Fibroblast of skin of right quadriceps (primary cell): Measurements from ENCODE around the gene GCSH.

Source experiments
- DNase-seq: peaks from one replicate; pipeline ENCODE4 v3.0.0-alpha.2; 2013

The GCSH gene

DNA sequence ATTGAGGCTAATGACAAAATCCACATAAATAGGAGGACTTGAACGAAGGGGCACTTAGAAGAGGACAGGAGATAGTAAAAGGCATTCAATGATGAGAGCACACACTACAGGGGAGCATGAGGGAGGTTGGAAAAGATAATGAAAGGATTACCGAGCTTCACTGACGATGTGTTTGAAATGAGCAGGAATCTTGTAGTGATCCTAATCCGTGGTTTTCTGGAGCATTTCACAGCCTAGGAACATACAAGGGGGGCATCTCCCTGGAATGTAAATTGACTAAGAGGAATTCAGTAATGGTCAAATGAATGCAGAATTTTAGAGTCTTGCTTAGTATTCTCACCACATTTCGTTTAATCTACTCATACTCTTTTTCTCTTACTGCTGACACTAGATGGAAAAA, 55.4 kb downstream of the GCSH start:
- peak; percentile 67 for DNase-seq

DNA sequence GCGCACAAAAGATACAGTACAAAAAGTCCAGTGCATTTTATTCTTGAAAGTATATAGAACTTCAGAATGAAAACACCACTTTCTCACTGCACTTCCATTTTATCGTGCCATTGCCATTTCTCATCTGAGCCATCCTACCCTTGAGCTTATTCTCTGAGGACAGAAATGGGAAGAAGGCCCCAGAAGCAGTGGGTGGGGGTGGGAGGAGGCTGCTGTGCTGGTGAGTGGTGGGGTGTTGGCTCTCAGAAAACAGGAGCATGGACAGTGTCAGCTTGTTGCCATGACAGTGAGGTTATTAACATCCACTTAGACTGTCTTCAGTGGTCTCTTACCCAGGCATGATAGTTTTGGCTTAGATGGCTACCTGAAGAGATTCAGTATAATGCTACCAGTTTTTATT, 56.1 kb downstream of the GCSH start:
- DNase-seq, result no peak

DNA sequence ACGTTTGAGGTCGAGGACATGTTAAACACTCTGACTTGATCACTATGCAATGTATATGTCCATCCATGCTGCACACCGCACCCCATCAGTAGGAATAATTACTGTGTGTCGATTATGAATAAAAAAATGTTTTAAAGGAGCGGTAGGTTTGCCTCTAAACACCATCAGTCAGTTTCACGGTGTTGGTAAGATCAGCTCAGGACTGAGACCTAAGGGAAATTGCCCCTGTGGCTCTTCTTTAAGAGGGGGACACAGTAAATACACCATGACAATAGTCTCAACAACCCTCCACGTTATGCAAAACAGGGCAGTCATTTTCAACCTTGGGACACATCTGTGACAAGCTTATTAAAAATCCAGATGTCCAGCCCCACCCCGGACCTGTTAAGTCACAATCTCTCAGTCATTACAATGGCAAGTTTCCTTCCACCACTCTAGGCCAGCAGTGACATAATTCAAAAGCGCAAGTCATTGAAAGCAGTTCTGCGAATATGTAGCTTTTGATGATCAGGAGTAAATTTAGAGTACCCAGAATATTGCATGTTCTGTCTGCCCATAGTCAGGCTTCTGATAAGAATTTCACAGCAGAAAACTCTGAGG, 59.3 kb downstream of the GCSH start:
- DNase-seq, result no peak

DNA sequence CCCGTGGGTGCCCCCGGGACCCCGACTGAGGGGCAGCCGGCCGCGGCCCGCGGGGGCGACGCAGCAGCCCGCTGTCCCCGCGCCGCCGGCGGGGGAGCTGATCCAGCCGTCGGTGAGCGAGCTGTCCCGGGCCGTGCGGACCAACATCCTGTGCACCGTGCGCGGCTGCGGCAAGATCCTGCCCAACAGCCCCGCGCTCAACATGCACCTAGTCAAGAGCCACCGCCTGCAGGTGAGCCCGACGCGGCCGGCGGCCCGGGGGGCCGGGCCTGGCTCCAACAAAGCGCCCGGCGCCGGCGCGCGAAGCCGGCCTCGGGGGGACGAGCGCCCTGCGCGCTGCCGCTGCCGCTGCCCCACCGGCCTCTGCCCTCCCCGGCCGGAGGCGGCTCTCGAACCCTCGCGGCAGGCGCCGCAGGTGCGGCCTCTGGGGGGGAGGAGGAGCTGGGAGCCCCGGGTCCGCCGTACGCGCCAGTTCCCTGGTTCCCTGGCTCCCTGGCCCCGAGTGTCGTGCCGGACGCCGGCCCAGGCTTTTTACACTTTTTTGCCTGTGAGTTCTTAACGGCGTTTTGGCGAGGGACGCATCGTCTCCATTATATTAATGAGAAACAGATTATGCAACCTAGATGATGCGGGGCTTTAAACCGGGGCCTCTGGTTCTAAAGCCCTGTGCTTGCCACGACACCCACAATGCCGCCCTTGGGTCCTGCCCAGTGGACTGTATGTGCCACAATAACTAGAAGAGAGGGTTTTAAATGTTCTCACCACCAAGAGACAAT, 60.0 kb downstream of the GCSH start:
- peak; percentile 9 for DNase-seq

DNA sequence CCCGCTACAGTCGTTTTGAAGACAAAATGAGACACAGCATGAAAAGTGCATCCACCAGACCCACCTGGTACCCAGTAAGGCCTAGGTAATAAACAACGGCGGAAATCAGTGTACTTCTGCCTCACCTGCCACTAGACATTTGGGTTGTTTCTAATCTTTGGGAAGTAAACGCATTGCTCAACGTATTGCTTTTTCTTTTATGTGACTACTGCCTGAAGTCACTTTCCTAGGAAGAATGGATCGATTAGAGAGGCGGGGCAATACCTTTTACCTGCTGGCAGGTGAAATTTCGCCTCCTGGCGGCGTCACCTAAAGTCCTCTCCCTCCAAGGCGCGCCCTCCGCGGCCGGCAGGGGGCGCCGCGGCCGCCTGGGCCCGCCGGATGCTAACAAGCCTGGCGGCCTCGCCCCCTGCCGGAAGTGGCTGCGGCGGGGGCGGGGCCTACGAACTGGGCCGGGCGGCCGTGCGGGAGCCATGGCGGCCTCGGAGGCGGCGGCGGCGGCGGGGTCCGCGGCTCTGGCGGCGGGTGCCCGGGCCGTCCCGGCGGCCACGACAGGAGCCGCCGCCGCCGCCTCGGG, 60.7 kb downstream of the GCSH start, which contains the start of gene ATMIN:
ATMIN (plus strand) TSS at position 445 of the 577 bp plus-strand sequence; CDS start at position 474, 29 bp downstream.
- DNase-seq, result peak; percentile 84
